WTC11 (cell line): ENCODE results near the gene NINL. TPM values are rescaled to one million over a fixed set of nuclear protein-coding genes. Genes with fewer than 3 reads are reported as not detected.

Source experiments
- ATAC-seq: fragments of 200-7000 bp; cut with Tn5 transposase; 2 replicates; pipeline ENCODE4 v1.10.0; 2021; ENCODE audit warnings: mild to moderate bottlenecking, moderate library complexity
- CTCF ChIA-PET: fragments of 300-600 bp; sonication (Branson Sonifier 250); formaldehyde crosslinking; loops from one replicate; lab custom pipeline; 2021; ENCODE audit warnings: antibody characterized with exemption; lab: Charles Lee
- POLR2A ChIA-PET: fragments of 350-600 bp; sonication (Branson Sonifier 250); formaldehyde crosslinking; loops from one replicate; lab custom pipeline; 2021; ENCODE audit warnings: antibody characterized with exemption; lab: Charles Lee
- DNase-seq: peaks from one replicate; pipeline ENCODE4 v3.0.0; 2021; ENCODE audit warnings: low spot score
- H3K27ac Mint-ChIP-seq: 2 replicates; pipeline ENCODE4 v1.8.0; 2021; ENCODE audit warnings: mixed read lengths
- H3K27me3 Mint-ChIP-seq: 2 replicates; pipeline ENCODE4 v1.8.0; 2021; ENCODE audit warnings: low read depth, mild to moderate bottlenecking, moderate library complexity, mixed read lengths
- H3K36me3 Mint-ChIP-seq: 2 replicates; pipeline ENCODE4 v1.8.0; 2021; ENCODE audit warnings: mixed read lengths
- H3K4me1 Mint-ChIP-seq: 2 replicates; pipeline ENCODE4 v1.8.0; 2022; ENCODE audit warnings: mixed read lengths
- H3K4me3 Mint-ChIP-seq: 2 replicates; pipeline ENCODE4 v1.8.0; 2021; ENCODE audit warnings: mild to moderate bottlenecking, moderate library complexity, mixed read lengths
- H3K9me3 Mint-ChIP-seq: 2 replicates; pipeline ENCODE4 v1.8.0; 2021; ENCODE audit warnings: mixed read lengths
- ATF1 ChIP-seq: sonication (generic); formaldehyde crosslinking; IDR thresholded peaks from 2 replicates; pipeline ENCODE4 v1.8.1; 2023; ENCODE audit warnings: mild to moderate bottlenecking, moderate library complexity, missing genetic modification reagents
- CREM ChIP-seq: sonication (generic); formaldehyde crosslinking; IDR thresholded peaks from 2 replicates; pipeline ENCODE4 v1.8.1; 2022; ENCODE audit warnings: mild to moderate bottlenecking, missing genetic modification reagents, moderate library complexity
- EMX1 ChIP-seq: fragments of 250-450 bp; sonication (Bioruptor Pico); IDR thresholded peaks from 2 replicates; pipeline ENCODE4 v1.8.0; 2021; ENCODE audit warnings: mild to moderate bottlenecking
- ETV6 ChIP-seq: sonication (generic); formaldehyde crosslinking; IDR thresholded peaks from 2 replicates; pipeline ENCODE4 v1.8.1; 2022; ENCODE audit warnings: mild to moderate bottlenecking, missing genetic modification reagents
- FOXK1 ChIP-seq: sonication (generic); formaldehyde crosslinking; IDR thresholded peaks from 2 replicates; pipeline ENCODE4 v1.8.0; 2022; ENCODE audit warnings: mild to moderate bottlenecking, moderate library complexity, missing genetic modification reagents
- GRHL2 ChIP-seq: fragments of 250-450 bp; sonication (Bioruptor Pico); IDR thresholded peaks from 2 replicates; pipeline ENCODE4 v1.8.0; 2022; ENCODE audit warnings: mild to moderate bottlenecking, moderate library complexity; ENCODE audit not compliant: insufficient replicate concordance, severe bottlenecking
- GTF2I ChIP-seq: fragments of 250-450 bp; sonication (Bioruptor Pico); conservative IDR thresholded peaks from 2 replicates; pipeline ENCODE4 v1.4.0; 2021; ENCODE audit warnings: mild to moderate bottlenecking
- KAT7 ChIP-seq: sonication (generic); formaldehyde crosslinking; IDR thresholded peaks from 2 replicates; pipeline ENCODE4 v1.8.1; 2023; ENCODE audit warnings: missing genetic modification reagents, mild to moderate bottlenecking, borderline replicate concordance
- RORB ChIP-seq: fragments of 250-450 bp; sonication (Bioruptor Pico); IDR thresholded peaks from 2 replicates; pipeline ENCODE4 v1.9.0; 2021; ENCODE audit warnings: mild to moderate bottlenecking
- SOX15 ChIP-seq: fragments of 250-450 bp; sonication (Bioruptor Pico); IDR thresholded peaks from 2 replicates; pipeline ENCODE4 v1.9.0; 2021; ENCODE audit warnings: mild to moderate bottlenecking
- TEAD1 ChIP-seq: sonication (generic); formaldehyde crosslinking; IDR thresholded peaks from 2 replicates; pipeline ENCODE4 v1.8.0; 2022; ENCODE audit warnings: mild to moderate bottlenecking, missing genetic modification reagents
- TEAD4 ChIP-seq: sonication (generic); formaldehyde crosslinking; IDR thresholded peaks from 2 replicates; pipeline ENCODE4 v1.8.0; 2022; ENCODE audit warnings: mild to moderate bottlenecking, missing genetic modification reagents
- TP53 ChIP-seq: sonication (generic); formaldehyde crosslinking; IDR thresholded peaks from 2 replicates; pipeline ENCODE4 v1.8.1; 2023; ENCODE audit warnings: mild to moderate bottlenecking, missing genetic modification reagents
- ZNF671 ChIP-seq: fragments of 250-450 bp; sonication (Bioruptor Pico); IDR thresholded peaks from 2 replicates; pipeline ENCODE4 v1.8.0; 2021; ENCODE audit warnings: mild to moderate bottlenecking
- total RNA-seq: library from RNA; stranded (reverse); gene quantifications from 3 replicates; pipeline ENCODE4 v1.2.3, GENCODE V29; 2021
- TF ChIP-seq, protein P1 (sequence below): sonication (generic); formaldehyde crosslinking; IDR thresholded peaks from 2 replicates; pipeline ENCODE4 v1.8.0; 2022; ENCODE audit warnings: mild to moderate bottlenecking, missing genetic modification reagents
- TF ChIP-seq, protein P2 (sequence below): fragments of 250-450 bp; sonication (Bioruptor Pico); conservative IDR thresholded peaks from 2 replicates; pipeline ENCODE4 v1.9.0; 2021; ENCODE audit warnings: mild to moderate bottlenecking
- TF ChIP-seq, protein P3 (sequence below): sonication (generic); formaldehyde crosslinking; IDR thresholded peaks from 2 replicates; pipeline ENCODE4 v1.8.0; 2022; ENCODE audit warnings: mild to moderate bottlenecking, missing genetic modification reagents
- TF ChIP-seq, protein P4 (sequence below): sonication (generic); formaldehyde crosslinking; IDR thresholded peaks from 2 replicates; pipeline ENCODE4 v1.8.1; 2022; ENCODE audit warnings: mild to moderate bottlenecking, missing genetic modification reagents, moderate library complexity, borderline replicate concordance
- TF ChIP-seq, protein P5 (sequence below): sonication (generic); formaldehyde crosslinking; IDR thresholded peaks from 2 replicates; pipeline ENCODE4 v1.8.1; 2022; ENCODE audit warnings: missing genetic modification reagents, borderline replicate concordance
- TF ChIP-seq, protein P6 (sequence below): fragments of 250-450 bp; sonication (Bioruptor Pico); IDR thresholded peaks from 2 replicates; pipeline ENCODE4 v2.1.2; 2022; ENCODE audit warnings: mild to moderate bottlenecking, moderate library complexity

NINL gene
- total RNA-seq, 1 experiment from 2014 or later = 36.0 TPM

DNA sequence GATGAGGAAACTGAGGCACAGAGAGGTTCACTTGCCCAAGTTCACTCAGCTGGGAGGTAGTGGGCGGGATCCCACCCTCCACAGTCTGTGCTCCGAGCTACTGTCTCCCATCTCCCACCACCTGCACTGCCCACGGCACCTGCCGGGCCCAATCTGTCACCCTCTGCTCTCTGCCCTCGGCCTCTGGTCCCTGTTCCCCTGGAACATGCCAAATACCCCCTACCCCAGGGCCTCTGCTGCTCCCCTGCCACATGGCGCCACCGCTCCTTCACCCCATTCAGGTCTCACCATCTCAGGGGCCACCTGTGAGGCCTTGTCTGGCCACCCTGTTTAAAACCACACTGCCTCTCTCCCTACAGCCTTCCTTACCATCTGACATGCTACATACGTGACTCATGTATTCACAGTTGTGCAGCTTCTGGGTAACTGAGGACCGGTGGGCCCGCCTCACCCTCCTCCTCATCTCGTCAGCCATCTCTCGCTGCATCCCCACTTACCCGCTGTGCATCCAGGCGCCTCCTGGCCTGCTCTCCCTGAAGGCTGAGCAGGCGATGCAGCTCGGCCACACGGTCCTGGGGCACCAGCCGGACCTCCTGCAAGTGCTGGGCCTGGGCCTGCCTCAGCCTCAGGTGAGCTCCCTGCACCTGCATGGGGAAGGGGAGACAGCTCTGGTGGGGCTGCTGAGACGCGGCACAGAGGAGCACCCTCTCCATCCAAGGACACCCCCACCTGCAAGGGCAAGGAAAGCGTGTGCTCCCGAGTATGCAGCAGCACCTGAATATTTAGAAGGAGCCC, 127.2 kb downstream of the NINL start:
- no peak for DNase-seq
- H3K9me3 Mint-ChIP-seq = no peaks in the 10 kb centered on the region
- CTCF ChIA-PET = interaction anchor here (1.4 kb wide), 1 partner anchor 122 kb away, joined by 3 read pairs; no protein-coding TSS in a partner anchor
- no peaks in the 10 kb centered on the region for H3K27me3 Mint-ChIP-seq
- TF ChIP-seq KAT7 (CRISPR knock-in tag) = no peak
- no peak for TF ChIP-seq ETV6 (CRISPR knock-in tag)
- no peak for TF ChIP-seq TP53 (CRISPR knock-in tag)
- TF ChIP-seq, protein P1, sequence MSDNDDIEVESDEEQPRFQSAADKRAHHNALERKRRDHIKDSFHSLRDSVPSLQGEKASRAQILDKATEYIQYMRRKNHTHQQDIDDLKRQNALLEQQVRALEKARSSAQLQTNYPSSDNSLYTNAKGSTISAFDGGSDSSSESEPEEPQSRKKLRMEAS (CRISPR knock-in tag) = no peak
- TF ChIP-seq, protein P2, sequence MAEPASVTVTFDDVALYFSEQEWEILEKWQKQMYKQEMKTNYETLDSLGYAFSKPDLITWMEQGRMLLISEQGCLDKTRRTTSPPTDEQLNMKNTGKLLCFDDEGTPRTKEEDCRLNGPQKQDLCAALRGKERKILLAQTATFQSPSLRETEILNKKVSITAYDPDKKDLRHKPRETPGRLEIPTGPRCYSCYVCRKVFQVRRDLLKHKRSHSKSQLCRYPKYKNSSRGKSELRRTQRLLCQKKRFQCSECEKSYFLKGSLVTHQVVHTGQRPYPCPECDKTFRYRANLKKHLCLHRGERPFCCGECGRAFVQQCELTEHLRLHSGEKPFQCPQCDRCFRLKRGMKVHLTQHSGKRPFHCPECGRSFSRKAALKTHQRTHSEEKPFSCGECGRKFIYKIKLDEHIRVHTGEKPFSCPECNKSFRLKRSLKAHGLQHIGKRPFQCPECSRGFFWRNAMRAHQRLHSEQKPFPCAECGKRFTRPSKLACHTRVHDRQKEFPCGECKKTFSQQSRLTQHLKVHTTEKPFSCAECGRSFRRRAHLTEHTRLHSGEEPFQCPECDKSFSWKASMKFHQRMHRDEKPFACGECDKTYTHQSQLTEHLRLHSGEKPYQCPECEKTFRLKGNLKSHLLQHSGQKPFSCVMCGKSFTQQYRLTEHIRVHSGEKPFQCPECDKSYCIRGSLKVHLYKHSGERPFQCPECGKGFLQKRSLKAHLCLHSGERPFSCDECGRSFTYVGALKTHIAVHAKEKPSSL (CRISPR knock-in tag) = no peak
- TF ChIP-seq EMX1 (CRISPR knock-in tag) = no peak
- no peak for TF ChIP-seq CREM (CRISPR knock-in tag)
- no peak for TF ChIP-seq TEAD1 (CRISPR knock-in tag)
- no peak for TF ChIP-seq RORB (CRISPR knock-in tag)
- TF ChIP-seq, protein P3, sequence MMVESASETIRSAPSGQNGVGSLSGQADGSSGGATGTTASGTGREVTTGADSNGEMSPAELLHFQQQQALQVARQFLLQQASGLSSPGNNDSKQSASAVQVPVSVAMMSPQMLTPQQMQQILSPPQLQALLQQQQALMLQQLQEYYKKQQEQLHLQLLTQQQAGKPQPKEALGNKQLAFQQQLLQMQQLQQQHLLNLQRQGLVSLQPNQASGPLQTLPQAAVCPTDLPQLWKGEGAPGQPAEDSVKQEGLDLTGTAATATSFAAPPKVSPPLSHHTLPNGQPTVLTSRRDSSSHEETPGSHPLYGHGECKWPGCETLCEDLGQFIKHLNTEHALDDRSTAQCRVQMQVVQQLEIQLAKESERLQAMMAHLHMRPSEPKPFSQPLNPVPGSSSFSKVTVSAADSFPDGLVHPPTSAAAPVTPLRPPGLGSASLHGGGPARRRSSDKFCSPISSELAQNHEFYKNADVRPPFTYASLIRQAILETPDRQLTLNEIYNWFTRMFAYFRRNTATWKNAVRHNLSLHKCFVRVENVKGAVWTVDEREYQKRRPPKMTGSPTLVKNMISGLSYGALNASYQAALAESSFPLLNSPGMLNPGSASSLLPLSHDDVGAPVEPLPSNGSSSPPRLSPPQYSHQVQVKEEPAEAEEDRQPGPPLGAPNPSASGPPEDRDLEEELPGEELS (CRISPR knock-in tag) = no peak
- TF ChIP-seq, protein P4, sequence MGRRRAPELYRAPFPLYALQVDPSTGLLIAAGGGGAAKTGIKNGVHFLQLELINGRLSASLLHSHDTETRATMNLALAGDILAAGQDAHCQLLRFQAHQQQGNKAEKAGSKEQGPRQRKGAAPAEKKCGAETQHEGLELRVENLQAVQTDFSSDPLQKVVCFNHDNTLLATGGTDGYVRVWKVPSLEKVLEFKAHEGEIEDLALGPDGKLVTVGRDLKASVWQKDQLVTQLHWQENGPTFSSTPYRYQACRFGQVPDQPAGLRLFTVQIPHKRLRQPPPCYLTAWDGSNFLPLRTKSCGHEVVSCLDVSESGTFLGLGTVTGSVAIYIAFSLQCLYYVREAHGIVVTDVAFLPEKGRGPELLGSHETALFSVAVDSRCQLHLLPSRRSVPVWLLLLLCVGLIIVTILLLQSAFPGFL = no peak
- no peak for TF ChIP-seq FOXK1 (CRISPR knock-in tag)
- no peak for TF ChIP-seq ZNF671 (CRISPR knock-in tag)
- no peak for TF ChIP-seq GRHL2
- no peak for TF ChIP-seq SOX15
- no peak for TF ChIP-seq ATF1
- no peak for TF ChIP-seq TEAD4 (CRISPR knock-in tag)
- TF ChIP-seq, protein P5, sequence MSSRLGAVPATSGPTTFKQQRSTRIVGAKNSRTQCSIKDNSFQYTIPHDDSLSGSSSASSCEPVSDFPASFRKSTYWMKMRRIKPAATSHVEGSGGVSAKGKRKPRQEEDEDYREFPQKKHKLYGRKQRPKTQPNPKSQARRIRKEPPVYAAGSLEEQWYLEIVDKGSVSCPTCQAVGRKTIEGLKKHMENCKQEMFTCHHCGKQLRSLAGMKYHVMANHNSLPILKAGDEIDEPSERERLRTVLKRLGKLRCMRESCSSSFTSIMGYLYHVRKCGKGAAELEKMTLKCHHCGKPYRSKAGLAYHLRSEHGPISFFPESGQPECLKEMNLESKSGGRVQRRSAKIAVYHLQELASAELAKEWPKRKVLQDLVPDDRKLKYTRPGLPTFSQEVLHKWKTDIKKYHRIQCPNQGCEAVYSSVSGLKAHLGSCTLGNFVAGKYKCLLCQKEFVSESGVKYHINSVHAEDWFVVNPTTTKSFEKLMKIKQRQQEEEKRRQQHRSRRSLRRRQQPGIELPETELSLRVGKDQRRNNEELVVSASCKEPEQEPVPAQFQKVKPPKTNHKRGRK (CRISPR knock-in tag) = no peak
- no peak for TF ChIP-seq GTF2I (CRISPR knock-in tag)
- TF ChIP-seq, protein P6, sequence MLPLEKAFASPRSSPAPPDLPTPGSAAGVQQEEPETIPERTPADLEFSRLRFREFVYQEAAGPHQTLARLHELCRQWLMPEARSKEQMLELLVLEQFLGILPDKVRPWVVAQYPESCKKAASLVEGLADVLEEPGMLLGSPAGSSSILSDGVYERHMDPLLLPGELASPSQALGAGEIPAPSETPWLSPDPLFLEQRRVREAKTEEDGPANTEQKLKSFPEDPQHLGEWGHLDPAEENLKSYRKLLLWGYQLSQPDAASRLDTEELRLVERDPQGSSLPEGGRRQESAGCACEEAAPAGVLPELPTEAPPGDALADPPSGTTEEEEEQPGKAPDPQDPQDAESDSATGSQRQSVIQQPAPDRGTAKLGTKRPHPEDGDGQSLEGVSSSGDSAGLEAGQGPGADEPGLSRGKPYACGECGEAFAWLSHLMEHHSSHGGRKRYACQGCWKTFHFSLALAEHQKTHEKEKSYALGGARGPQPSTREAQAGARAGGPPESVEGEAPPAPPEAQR (CRISPR knock-in tag) = no peak
- TF ChIP-seq, all 79 proteins: peak for 0
- H3K36me3 Mint-ChIP-seq = peaks cover 43% of the 10 kb centered on the region
- no peaks in the 10 kb centered on the region for H3K4me1 Mint-ChIP-seq
- no peak overlapping the region for H3K27ac Mint-ChIP-seq
- POLR2A ChIA-PET = no interaction called here
- ATAC-seq = no peak
- H3K4me3 Mint-ChIP-seq = no peak overlapping the region
